ENCODE results near the gene RXRA.

The RXRA gene

GRCh38 chr9:134413112-134413715 is 87.0 kb downstream of the RXRA start:
- DNase-seq (ENCODE audit: low read depth in 1 of 2, low spot score in 1 of 2), result no peak

DNA sequence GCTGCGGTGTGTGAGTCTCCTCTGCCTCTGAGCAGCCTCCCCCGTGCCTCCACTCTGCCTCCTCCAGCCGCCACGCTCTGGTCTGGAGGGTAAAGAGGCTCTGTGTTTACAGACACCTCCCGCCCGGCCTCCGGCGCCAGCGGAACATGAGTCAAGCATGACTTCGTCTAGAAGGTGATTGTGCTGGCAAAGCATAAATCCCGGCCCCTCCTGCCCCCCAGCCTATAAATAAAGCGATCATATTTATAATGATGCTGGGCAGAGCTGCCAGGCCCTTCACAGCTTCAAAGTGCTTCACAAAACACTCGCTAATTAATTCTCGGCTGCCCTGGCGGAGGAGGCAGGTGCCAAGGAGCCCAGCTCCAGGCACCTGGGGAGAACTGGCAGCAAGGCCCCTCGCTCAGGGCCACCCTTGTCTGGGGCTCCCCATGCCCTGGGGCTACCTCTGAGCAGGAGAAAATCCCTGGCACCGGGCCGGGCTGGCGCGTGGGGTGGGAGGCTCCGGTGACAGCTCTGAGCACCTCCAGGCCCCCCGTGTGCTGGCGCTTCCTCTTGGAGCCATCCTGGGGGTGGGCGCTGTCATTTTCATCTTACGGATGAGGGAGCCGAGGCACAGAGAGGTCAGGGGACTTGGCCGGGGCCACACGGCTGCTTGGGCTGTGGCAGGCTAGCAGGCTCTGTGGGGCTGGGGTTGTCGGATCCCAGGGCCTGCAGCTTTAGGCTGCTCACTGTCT is 87.8 kb downstream of the RXRA start:
- DNase-seq (ENCODE audit: low read depth in 1 of 2, low spot score in 1 of 2), result no peak

DNA sequence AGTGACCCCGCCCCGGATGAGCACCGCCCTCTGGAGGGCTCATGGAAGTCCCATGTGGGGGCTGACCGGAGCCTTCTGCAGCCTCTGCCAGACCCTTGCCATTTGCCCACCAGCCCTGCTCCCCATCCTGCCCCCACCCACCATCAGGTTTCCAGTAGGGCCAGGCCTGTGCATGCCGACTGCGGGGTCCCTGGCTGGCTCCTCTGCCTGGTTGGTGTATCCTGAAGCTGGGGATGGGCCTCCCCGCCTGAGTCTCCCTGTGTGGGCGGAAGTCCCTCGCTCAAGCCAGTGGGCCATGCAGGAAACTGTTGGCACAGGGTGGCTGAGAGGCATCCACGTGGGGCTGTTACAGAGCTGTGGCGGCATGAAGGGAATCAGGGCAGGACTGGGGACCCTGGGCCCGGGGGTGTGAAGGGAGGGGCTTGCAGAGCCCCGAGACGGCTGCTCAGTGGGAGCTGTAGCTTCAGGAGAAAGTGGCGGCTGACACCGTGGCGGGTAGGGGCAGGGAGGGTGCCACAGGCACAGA is 88.7 kb downstream of the RXRA start:
- DNase-seq (ENCODE audit: low read depth in 1 of 2, low spot score in 1 of 2), result no peak

DNA sequence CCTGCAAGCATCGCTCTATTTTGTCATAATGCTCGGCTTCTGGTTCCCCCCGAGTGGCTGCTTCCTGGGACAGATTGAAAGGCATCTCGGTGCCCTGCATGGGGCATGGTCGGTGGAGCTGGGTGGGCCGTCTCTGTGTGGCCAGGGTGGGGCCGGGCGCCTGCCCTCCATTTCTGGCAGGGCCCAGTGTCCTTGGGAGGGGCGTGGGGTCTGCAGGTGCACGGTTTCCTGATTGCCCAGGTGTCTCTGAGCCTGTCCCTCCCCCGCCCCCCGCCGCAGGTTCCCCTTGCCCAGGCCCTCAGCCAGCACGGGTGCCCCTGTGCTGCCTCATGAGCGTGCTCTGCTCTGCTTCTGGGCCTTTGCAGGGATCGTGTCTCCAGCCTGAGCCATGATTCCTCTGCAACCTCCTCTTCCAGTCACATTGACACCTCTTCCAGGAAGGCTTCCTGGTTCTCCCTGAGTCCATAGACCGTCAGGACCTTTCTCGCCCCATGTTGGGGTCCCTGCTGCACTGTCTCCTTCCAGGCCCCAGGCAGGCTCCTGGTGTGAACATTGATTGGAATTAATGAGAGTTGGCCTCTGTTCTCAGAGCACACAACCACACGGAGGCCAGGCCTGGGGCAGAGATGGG is 90.2 kb downstream of the RXRA start:
- no peak for DNase-seq (ENCODE audit: low read depth in 1 of 2, low spot score in 1 of 2)

DNA sequence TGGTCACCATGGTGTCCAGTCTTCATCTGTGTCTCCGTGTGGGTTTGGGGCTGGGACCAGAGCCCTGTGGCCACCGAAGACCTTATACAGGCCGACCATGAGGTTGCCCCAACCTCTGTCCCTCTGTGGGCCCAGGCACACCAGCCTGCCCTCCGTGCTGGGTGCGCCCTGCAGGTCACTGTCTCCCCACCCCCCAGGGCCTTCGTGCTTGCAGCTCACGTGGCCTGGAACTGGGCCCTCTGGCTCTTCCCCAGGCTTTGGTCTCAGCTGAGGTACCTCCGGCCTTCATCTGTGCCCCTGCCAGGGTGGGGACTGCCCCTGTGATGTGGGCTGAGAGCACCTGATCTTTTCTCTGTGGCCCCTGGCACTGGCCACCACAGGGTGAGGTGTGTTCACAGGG is 92.1 kb downstream of the RXRA start:
- DNase-seq (ENCODE audit: low read depth in 1 of 2, low spot score in 1 of 2), result no peak

DNA sequence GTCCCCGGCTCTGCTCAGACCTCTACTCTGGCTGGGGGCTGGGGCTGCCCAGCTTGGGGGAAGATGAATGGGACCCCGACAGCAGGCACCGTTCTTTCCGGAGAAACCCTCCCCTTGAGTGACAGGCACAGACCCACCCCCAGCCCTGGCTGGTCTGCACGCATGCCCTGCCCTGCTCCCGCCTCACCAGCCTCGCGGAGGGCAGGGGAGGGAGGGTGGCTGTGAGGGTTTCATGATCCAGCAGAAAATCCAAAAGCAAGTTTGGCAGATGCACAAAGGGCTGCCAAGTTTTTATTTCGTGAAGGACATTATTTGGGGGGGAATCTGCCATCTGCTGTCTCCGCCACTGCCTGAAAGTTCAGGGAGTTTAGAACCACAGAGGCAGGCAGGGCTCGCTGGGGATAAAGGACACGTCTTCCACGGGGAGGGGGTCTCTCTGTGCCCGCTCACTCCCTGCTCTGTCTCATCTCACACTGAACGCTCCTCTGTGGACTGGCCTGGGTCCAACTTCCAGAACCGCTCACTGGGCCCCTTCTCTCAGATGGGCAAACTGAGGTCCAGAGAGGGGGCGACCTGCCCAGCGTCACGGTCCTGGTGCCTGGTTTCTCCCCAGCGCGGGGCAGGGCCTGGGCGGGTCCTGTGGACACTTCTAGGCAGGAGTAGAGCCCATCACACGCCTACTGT is 92.9 kb downstream of the RXRA start:
- DNase-seq (ENCODE audit: low read depth in 1 of 2, low spot score in 1 of 2), result no peak

DNA sequence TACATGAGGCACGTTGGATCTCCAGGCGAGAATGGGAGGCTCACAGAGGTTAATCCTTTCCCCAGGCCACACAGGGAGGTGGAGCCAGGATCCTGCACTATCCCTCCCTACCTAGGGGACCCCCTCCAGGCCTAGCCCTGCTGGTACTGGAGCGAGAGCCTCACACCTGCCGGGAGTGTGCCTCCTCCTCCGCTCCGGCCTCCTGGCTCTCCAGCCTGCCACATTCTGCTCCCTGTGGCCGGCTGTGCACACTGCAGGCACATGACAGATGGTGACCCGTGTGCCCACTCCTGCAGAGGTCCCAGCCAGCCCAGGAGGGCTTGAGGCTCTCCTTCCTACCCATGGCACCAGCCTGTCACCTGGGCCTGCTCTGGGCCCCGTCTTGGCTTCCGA is 93.4 kb downstream of the RXRA start:
- no peak for DNase-seq (ENCODE audit: low read depth in 1 of 2, low spot score in 1 of 2)

DNA sequence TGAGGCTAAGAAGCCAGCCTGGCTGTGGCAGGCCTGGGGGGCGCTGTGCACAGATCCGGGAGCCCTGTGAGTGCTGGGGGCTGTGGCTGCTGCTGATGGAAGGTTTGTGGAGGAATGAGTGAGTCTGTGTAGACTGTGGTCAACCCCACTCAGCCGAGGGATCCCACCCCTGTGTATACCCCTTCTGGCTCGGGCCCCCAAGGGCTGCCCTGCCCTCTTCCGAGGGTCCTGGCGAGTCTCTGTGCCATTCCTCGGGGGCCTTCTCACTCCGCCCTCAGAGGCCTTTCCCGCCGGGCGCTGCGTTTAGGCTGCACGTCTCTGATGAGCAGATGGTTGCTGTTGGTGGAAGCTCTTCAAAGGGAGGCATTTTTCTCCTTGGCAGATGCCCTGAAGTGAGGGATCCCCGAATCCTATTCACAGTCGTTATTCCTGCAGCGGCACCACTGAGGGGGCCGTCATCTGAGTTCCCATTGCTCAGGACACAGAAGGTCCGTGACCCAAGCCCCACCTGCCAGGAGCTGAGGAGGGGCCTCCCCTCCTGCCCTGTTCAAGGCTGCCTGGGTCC is 94.1 kb downstream of the RXRA start:
- no peak for DNase-seq (ENCODE audit: low read depth in 1 of 2, low spot score in 1 of 2)

DNA sequence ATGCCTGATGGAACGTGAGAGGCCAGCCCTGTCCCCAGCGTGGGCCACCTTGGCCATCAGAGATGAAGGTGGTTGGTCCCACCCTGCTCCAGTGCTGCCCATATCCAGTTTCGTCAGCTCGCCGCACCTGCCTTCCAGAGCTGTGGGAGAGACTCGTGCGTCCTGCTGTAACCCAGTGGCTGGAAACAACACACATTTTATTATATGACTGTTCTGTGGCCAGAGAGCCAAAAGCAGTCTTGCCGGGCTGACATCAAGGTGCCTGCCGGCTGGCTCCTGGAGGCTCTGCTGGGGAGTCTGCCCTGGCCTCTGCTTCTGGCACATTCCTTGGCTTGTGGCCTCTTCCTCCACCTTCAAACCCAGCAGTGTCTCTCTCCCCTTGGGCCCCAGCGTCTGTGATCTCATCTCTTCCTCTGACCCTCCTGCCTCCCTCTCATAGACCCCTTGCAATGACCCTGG is 94.7 kb downstream of the RXRA start:
- DNase-seq (ENCODE audit: low read depth in 1 of 2, low spot score in 1 of 2), result no peak

DNA sequence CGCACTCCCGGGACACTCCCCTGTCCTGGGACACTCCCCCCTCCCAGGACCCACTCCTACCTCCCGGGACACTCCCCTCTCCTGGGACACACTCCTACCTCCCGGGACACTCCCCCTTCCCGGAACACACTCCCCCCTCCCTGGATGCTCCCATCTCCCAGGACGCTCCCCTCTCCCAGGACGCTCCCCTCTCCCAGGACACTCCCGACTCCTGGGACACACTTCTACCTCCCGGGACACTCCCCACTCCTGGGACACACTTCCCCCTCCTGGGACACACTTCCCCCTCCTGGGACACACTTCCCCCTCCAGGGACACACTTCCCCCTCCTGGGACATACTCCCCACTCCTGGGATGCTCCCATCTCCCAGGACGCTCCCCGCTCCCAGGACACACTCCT is 95.6 kb downstream of the RXRA start:
- DNase-seq (ENCODE audit: low read depth in 1 of 2, low spot score in 1 of 2), result no peak

- no peak for DNase-seq (ENCODE audit: low read depth in 1 of 2, low spot score in 1 of 2)
Observed at GRCh38 chr9:134422301-134423090, 96.2 kb downstream of the RXRA start.

- no peak for DNase-seq (ENCODE audit: low read depth in 1 of 2, low spot score in 1 of 2)
Observed at GRCh38 chr9:134423166-134423565, 96.9 kb downstream of the RXRA start.

- DNase-seq (ENCODE audit: low read depth in 1 of 2, low spot score in 1 of 2), result no peak
Observed at GRCh38 chr9:134423749-134424148, 97.5 kb downstream of the RXRA start.

DNA sequence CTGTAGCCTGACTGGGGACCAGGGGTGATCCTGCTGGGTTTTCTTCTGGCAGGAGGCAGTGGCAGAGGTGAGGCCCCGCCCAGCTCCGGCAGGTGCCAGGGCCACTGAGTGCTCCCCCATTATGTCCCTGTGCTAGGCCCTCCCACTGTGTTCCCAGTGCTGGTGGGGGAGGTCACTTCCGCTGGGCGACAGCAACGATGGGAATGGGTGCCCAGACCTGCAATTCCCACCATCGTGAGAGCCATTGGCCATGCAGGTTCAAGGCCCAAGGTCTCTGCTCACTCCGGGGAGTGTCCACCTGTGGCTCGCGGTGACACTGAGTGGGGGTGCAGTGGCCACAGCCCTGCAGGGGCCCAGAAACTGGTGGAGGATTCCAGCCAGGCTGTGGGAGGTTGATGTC is 98.6 kb downstream of the RXRA start:
- no peak for DNase-seq (ENCODE audit: low read depth in 1 of 2, low spot score in 1 of 2)

- no peak for DNase-seq (ENCODE audit: low read depth in 1 of 2, low spot score in 1 of 2)
Observed at GRCh38 chr9:134425401-134425800, 99.1 kb downstream of the RXRA start.

DNA sequence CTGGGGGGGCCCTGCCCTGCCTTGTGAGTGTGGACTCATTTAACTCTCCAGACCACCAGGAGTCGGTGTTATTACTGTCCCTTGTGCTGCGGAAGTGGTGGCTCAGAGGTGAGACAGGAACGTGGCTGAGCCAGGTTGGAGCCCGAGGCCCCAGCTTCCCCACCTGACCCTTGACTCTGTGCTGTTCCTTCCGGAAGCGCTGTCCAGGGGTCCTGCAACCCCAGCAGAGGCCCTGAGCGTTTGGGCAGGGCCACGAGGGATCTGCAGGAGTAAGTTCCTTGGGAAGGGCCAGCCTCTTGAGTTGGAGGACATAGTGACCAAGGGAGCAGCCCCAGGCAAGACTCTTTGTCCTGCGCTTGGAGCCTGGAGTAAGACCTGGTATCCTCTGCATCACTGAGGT is 99.6 kb downstream of the RXRA start:
- DNase-seq (ENCODE audit: low read depth in 1 of 2, low spot score in 1 of 2), result no peak

DNA sequence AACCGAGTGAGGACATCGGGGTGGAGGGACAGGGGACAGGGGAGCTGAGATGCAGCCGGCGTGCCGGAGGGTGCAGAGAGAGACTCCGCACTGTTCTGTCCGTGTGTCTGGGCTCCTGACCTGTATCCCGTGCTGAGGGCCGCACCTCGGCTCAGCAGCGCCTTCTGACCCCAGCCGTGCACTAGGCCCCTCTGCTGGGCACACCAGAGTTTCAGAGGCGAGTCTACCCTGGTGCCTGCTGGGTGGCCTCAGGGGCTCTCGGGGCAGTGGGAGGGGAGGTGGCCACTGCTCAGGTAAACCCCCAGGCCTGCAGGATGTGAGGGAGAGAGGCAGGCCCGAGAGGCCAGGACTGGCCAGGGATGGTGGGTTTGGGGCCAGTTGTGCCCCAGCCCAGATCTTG is 100.2 kb downstream of the RXRA start:
- no peak for DNase-seq (ENCODE audit: low read depth in 1 of 2, low spot score in 1 of 2)

DNA sequence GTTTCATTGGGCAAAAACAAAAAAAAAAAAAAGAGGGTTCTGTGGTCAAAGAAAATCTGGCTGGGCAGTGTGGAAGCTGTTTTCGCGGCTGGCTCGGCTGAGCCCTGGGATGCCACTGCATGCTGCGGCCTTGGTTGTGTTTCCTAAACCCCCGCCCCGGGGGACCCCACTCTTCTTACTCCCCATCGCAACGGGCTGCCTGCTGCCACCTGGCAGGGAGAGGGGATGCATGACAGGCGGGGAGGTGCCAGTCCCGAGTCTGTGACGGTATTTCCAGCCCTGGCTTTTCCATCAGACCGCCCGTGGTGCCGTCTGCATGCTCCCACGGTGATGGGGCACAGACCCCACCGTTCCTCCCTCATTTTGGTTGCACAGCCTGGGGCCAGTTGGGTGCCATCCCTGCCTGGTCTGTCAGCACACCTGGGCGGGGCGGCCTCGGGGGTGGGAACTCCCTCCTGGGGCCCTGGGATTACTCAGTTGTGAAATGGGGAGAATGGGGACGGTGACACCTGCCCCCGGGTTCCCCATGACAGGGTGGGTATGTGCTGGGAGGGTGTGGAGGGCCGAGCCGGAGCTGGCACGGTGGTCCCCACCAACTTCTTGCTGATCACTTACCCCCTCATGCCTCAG is 101.0 kb downstream of the RXRA start:
- DNase-seq (ENCODE audit: low read depth in 1 of 2, low spot score in 1 of 2), result no peak

- DNase-seq (ENCODE audit: low read depth in 1 of 2, low spot score in 1 of 2), result no peak
Observed at GRCh38 chr9:134428559-134428958, 102.3 kb downstream of the RXRA start.

DNA sequence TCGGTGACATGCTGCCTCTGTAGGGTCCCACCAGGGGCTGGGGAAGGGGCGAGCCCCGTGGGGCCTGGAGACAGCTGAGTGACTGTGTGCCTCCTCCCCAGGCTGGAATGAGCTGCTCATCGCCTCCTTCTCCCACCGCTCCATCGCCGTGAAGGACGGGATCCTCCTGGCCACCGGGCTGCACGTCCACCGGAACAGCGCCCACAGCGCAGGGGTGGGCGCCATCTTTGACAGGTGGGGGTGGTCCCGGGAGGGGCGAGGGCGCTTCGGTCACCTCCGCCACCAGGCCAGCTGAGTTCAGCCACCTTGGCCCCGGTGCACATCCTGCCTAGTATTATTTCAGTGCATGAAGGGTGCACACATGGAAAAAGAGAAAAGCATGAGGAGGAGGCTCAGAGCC is 102.8 kb downstream of the RXRA start:
- DNase-seq (ENCODE audit: low read depth in 1 of 2, low spot score in 1 of 2), result no peak

Measured in activated CD4-positive, alpha-beta T cell treated with anti-CD3 and anti-CD28 coated beads, Interleukin-2, amount 50 U/mL, for 24 hours (primary cell).